MM.1S (cell line): Measurements from ENCODE around the gene USP49.

Source experiments
- DNase-seq: peaks from one replicate; pipeline ENCODE4 v3.0.0-alpha.2; 2015
- H2AFZ ChIP-seq: fragments of 300-600 bp; sonication (generic); 2 replicates; pipeline ENCODE4 v1.6.0; 2016; ENCODE audit warnings: antibody characterized with exemption, low read length
- H3F3A ChIP-seq: fragments of 300-600 bp; sonication (generic); 2 replicates; pipeline ENCODE4 v1.6.1; 2016; ENCODE audit warnings: mild to moderate bottlenecking, antibody characterized with exemption, low read length, moderate library complexity, mixed read lengths; ENCODE audit not compliant: insufficient read depth
- H3K27ac ChIP-seq: fragments of 300-600 bp; sonication (generic); 2 replicates; pipeline ENCODE4 v1.5.1; 2016; ENCODE audit warnings: mild to moderate bottlenecking, low read length
- H3K27me3 ChIP-seq: fragments of 300-600 bp; sonication (generic); replicated peaks from 2 replicates; pipeline ENCODE4 v1.6.0; 2016; ENCODE audit warnings: low read length; ENCODE audit not compliant: insufficient read depth
- H3K36me3 ChIP-seq: fragments of 300-600 bp; sonication (generic); replicated peaks from 2 replicates; pipeline ENCODE4 v1.6.1; 2016; ENCODE audit warnings: mild to moderate bottlenecking, low read length, mixed read lengths; ENCODE audit not compliant: insufficient read depth
- H3K4me1 ChIP-seq: fragments of 300-600 bp; sonication (generic); 2 replicates; pipeline ENCODE4 v1.6.1; 2016; ENCODE audit warnings: low read length, mixed read lengths
- H3K4me2 ChIP-seq: fragments of 300-600 bp; sonication (generic); 2 replicates; pipeline ENCODE4 v1.6.0; 2016; ENCODE audit warnings: low read depth, low read length
- H3K4me3 ChIP-seq: fragments of 300-600 bp; sonication (generic); 2 replicates; pipeline ENCODE4 v1.5.1; 2016; ENCODE audit warnings: low read length, mixed read lengths
- H3K79me2 ChIP-seq: fragments of 300-600 bp; sonication (generic); 2 replicates; pipeline ENCODE4 v1.6.1; 2016; ENCODE audit warnings: mixed run types, low read length, mixed read lengths
- H3K9ac ChIP-seq: fragments of 300-600 bp; sonication (generic); 2 replicates; pipeline ENCODE4 v1.6.1; 2016; ENCODE audit warnings: low read length, mixed read lengths
- H3K9me2 ChIP-seq: fragments of 300-600 bp; sonication (generic); replicated peaks from 2 replicates; pipeline ENCODE4 v1.6.1; 2016; ENCODE audit warnings: mild to moderate bottlenecking, low read length, mixed read lengths; ENCODE audit not compliant: insufficient read depth
- H3K9me3 ChIP-seq: fragments of 300-600 bp; sonication (generic); replicated peaks from 2 replicates; pipeline ENCODE4 v1.6.1; 2016; ENCODE audit warnings: mild to moderate bottlenecking, low read length, mixed read lengths; ENCODE audit not compliant: insufficient read depth
- H4K20me1 ChIP-seq: fragments of 300-600 bp; sonication (generic); 2 replicates; pipeline ENCODE4 v1.6.1; 2016; ENCODE audit warnings: mild to moderate bottlenecking, low read length, moderate library complexity, mixed read lengths; ENCODE audit not compliant: insufficient read depth
- CTCF ChIP-seq: fragments of 300-600 bp; sonication (generic); IDR thresholded peaks from 2 replicates; pipeline ENCODE4 v1.5.1; 2016; ENCODE audit warnings: antibody characterized with exemption, low read length, mixed read lengths
- EZH2 ChIP-seq: fragments of 300-600 bp; sonication (generic); optimal IDR thresholded peaks from 2 replicates; pipeline ENCODE3; 2017; ENCODE audit warnings: low read depth, mild to moderate bottlenecking, antibody characterized with exemption, low read length, mixed read lengths
- EZH2phosphoT487 ChIP-seq: fragments of 300-600 bp; sonication (generic); IDR thresholded peaks from 2 replicates; pipeline ENCODE4 v1.6.1; 2018; ENCODE audit warnings: antibody characterized with exemption, low read length

Gene USP49

DNA sequence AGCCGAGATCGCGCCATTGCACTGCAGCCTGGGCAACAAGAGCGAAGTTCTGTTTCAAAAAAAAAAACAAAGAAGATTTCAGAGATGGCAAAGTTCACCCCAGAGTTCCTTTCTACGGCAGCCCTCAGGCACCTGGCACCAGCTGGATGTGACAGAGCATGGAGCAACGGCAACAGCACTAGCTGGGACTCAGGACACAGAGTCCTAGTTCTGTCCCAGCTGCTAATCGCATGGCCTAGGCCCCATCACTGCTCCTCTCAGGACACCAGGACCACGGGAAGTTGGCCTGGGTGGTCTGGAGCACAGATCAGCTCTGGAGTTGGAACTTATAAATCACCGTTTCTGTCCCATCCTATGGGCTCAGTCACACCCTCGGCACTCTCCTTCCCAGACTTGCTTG lies 149.1 kb downstream of the USP49 start:
- Histone ChIP-seq H3K27me3 (no peaks in the 10 kb centered on the region), H3K4me2 (no peak overlapping the region), H2AFZ (no peak overlapping the region), H3K4me3 (no peak overlapping the region), H3K9me2 (no peaks in the 10 kb centered on the region), H4K20me1 (no peaks in the 10 kb centered on the region), H3K4me1 (no peaks in the 10 kb centered on the region), H3K9me3 (no peaks in the 10 kb centered on the region), H3K9ac (no peak overlapping the region), H3K79me2 (no peaks in the 10 kb centered on the region), H3K36me3 (no peaks in the 10 kb centered on the region), H3F3A (no peaks in the 10 kb centered on the region), H3K27ac (no peak overlapping the region)
- DNase-seq = no peak
- no peak for TF ChIP-seq CTCF
- no peak for TF ChIP-seq EZH2
- TF ChIP-seq EZH2phosphoT487 = no peak

- Histone ChIP-seq H3K79me2 (no peaks in the 10 kb centered on the region), H3K27me3 (no peaks in the 10 kb centered on the region; the same call in 1 of the 2 replicates), H3K4me2 (no peak overlapping the region), H3K9me2 (no peaks in the 10 kb centered on the region), H3F3A (no peaks in the 10 kb centered on the region), H3K36me3 (no peaks in the 10 kb centered on the region), H3K27ac (no peak overlapping the region), H3K4me3 (no peak overlapping the region), H4K20me1 (no peaks in the 10 kb centered on the region), H3K9me3 (no peaks in the 10 kb centered on the region), H3K9ac (no peak overlapping the region), H2AFZ (no peak overlapping the region), H3K4me1 (no peaks in the 10 kb centered on the region)
- no peak for TF ChIP-seq EZH2phosphoT487
- no peak for TF ChIP-seq CTCF
- no peak for TF ChIP-seq EZH2
- no peak for DNase-seq
These were observed 150.9 kb downstream of the USP49 start for GRCh38 chr6:41744236-41744787.

DNA sequence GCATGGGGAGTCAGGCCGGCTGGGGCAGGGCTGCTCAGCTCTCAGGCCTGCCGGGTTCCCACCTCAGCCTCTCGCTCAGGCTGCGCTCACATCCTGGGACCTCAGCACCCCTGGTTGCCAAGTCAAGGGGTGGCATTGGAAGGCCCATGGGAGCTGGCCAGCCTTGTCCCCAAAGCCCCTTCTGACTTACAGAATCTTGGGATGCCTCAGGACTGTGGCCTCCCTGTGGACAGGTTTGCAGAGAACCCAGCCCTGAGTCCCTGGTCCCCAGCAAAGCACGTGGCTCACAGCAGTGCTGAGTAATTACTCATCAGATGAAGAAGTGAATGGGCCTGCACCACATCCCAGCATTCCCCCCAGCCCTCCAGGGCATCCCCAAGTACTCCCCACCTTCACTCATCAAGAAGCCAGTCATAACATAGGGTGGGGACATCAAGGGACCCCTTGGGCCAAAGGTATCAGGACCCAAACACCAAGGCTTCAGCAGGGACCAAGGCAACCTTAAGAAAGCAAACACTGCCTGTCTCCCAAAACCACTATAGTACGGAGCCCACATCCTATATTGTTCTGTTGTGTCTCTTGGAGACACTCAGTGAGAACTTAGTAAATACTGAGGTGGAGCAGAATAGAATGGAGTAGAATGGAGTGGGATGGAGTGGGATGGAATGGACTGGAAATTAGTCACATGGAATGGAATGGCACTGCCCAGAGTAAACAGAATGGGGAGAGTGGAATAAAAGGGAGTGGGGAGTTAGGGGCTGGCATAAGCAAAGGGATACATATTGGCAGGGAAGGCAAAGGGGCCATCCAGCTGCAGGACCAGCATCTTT lies 151.6 kb downstream of the USP49 start:
- Histone ChIP-seq H3K36me3 (no peaks in the 10 kb centered on the region), H3K9ac (no peak overlapping the region), H3K79me2 (no peaks in the 10 kb centered on the region), H3F3A (no peaks in the 10 kb centered on the region), H3K27me3 (no peaks in the 10 kb centered on the region; the same call in 1 of the 2 replicates), H3K4me1 (no peaks in the 10 kb centered on the region), H3K4me3 (no peak overlapping the region), H2AFZ (no peak overlapping the region), H3K27ac (no peak overlapping the region), H3K9me3 (no peaks in the 10 kb centered on the region), H3K4me2 (no peak overlapping the region), H3K9me2 (no peaks in the 10 kb centered on the region), H4K20me1 (no peaks in the 10 kb centered on the region)
- no peak for TF ChIP-seq EZH2
- TF ChIP-seq EZH2phosphoT487 = no peak
- no peak for TF ChIP-seq CTCF
- no peak for DNase-seq
